HCT116 (cell line): ENCODE results near the gene MAP3K2.

ENCODE experiments used
- CBX3 ChIP-seq: IDR thresholded peaks from 2 replicates; pipeline ENCODE4 v1.6.1; 2012; ENCODE audit warnings: low read depth
- CTCF ChIP-seq, 3 experiments: fragments of 200-600 bp in 1 of 3; sonication (generic) in 1 of 3; IDR thresholded peaks in 2 of 3; conservative IDR thresholded peaks in 1 of 3; 2 replicates each; pipeline ENCODE4 v1.5.1; 2012 to 2017; ENCODE audit warnings: low read depth in 2 of 3, low read length in 2 of 3, antibody characterized with exemption in 1 of 3, borderline replicate concordance in 1 of 3, control low read depth in 1 of 3, mild to moderate bottlenecking in 1 of 3, mixed read lengths in 1 of 3, mixed run types in 1 of 3, moderate library complexity in 1 of 3; ENCODE audit not compliant: insufficient read depth in 1 of 3
- EZH2 ChIP-seq: fragments of 200-600 bp; sonication (generic); IDR thresholded peaks from 2 replicates; pipeline ENCODE4 v1.6.1; 2017; ENCODE audit warnings: antibody characterized with exemption, mixed run types
- EZH2phosphoT487 ChIP-seq: fragments of 200-600 bp; IDR thresholded peaks from 2 replicates; pipeline ENCODE4 v1.6.1; 2018; ENCODE audit warnings: antibody characterized with exemption, borderline replicate concordance
- JUND ChIP-seq: IDR thresholded peaks from 2 replicates; pipeline ENCODE4 v1.6.1; 2012
- MAX ChIP-seq: IDR thresholded peaks from 2 replicates; pipeline ENCODE4 v1.6.1; 2012
- POLR2A ChIP-seq: IDR thresholded peaks from 2 replicates; pipeline ENCODE4 v1.7.0; 2011; ENCODE audit warnings: borderline replicate concordance; ENCODE audit not compliant: insufficient read depth, insufficient read length; ENCODE audit errors: extremely low read depth
- POLR2AphosphoS5 ChIP-seq: IDR thresholded peaks from 2 replicates; pipeline ENCODE4 v1.6.1; 2011; ENCODE audit warnings: mild to moderate bottlenecking, low read depth, low read length, moderate library complexity
- RAD21 ChIP-seq: IDR thresholded peaks from 2 replicates; pipeline ENCODE4 v1.6.1; 2012; ENCODE audit warnings: low read depth, mild to moderate bottlenecking
- REST ChIP-seq: IDR thresholded peaks from 2 replicates; pipeline ENCODE4 v1.6.1; 2012; ENCODE audit warnings: low read depth
- TCF7L2 ChIP-seq: IDR thresholded peaks from 2 replicates; pipeline ENCODE4 v1.7.0; 2011; ENCODE audit warnings: borderline replicate concordance, inconsistent platforms; ENCODE audit not compliant: insufficient read depth, insufficient read length; ENCODE audit errors: extremely low read depth
- YY1 ChIP-seq: IDR thresholded peaks from 2 replicates; pipeline ENCODE4 v1.6.1; 2011; ENCODE audit warnings: low read length, low read depth, moderate library complexity, mild to moderate bottlenecking; ENCODE audit not compliant: insufficient replicate concordance; ENCODE audit errors: extremely low read depth
- ZNF274 ChIP-seq: fragments of 200-500 bp; sonication (Bioruptor generic); IDR thresholded peaks from 2 replicates; pipeline ENCODE4 v1.6.1; 2014; ENCODE audit warnings: mild to moderate bottlenecking, low read depth, low read length, inconsistent platforms

- TF ChIP-seq POLR2AphosphoS5 (no peak), CTCF (IDR thresholded peaks at IDR 0.05 in 2 of 3, conservative IDR thresholded peaks at IDR 0.05 in 1 of 3; ENCODE audit: borderline replicate concordance in 1 of 3, insufficient read depth in 1 of 3, low read depth in 2 of 3, low read length in 2 of 3) (no peak), POLR2A (no peak), REST (no peak), ZNF274 (no peak), JUND (no peak), YY1 (no peak), TCF7L2 (no peak), RAD21 (no peak), MAX (no peak), CBX3 (no peak), EZH2phosphoT487 (no peak), EZH2 (no peak)
These were observed 132.1 kb downstream of the MAP3K2 start for GRCh38 chr2:127255721-127256120.
